AG04450 (cell line): ENCODE data around the gene SLC6A16. TPM values are rescaled to one million over a fixed set of nuclear protein-coding genes. Genes with fewer than 3 reads are reported as not detected.

ENCODE experiments used
- CTCF ChIA-PET: fragments of 300-600, 350-600 bp; formaldehyde crosslinking; extraction: SDS; loops from one replicate; lab custom pipeline; 2022; ENCODE audit warnings: antibody characterized with exemption, inconsistent platforms; lab: Charles Lee
- POLR2A ChIA-PET: fragments of 350-600 bp; formaldehyde crosslinking; extraction: SDS; loops from one replicate; lab custom pipeline; 2021; ENCODE audit warnings: antibody characterized with exemption, inconsistent platforms; lab: Yijun Ruan, JAX
- DNase-seq: peaks from one replicate; pipeline ENCODE4 v3.0.0-alpha.2; 2011; ENCODE audit warnings: low read depth, low spot score
- H3K27ac ChIP-seq: one replicate; pipeline ENCODE4 v1.5.1; 2012; ENCODE audit warnings: low read depth, low read length, control low read depth
- H3K27me3 ChIP-seq: one replicate; pipeline ENCODE4 v1.6.0; 2012; ENCODE audit warnings: low read length; ENCODE audit not compliant: control insufficient read depth, insufficient read depth
- H3K4me3 ChIP-seq: 2 replicates; pipeline ENCODE4 v1.5.1; 2011; ENCODE audit warnings: mild to moderate bottlenecking, low read depth, low read length, control low read depth
- H3K9me3 ChIP-seq: 2 replicates; pipeline ENCODE4 v1.5.1; 2012; ENCODE audit warnings: low read length; ENCODE audit not compliant: control insufficient read depth, insufficient read depth
- polyA plus RNA-seq: library from polyadenylated mRNA; depleted of rRNA; stranded (reverse); fragments of >200 nt; gene quantifications from 2 replicates; pipeline ENCODE4 v1.2.3, GENCODE V29; 2011
- TF ChIP-seq, protein P1 (sequence below): IDR thresholded peaks from 2 replicates; pipeline ENCODE4 v1.5.1; 2011; ENCODE audit warnings: low read depth, low read length, control low read depth, inconsistent platforms

SLC6A16 gene
- polyA plus RNA-seq, 1 experiment, result 1.6 TPM

GRCh38 chr19:49255674-49256073 is 69.3 kb downstream of the SLC6A16 start:
- ChIA-PET CTCF (no interaction called here), POLR2A (no interaction called here)
- no peak overlapping the region for H3K27ac ChIP-seq
- TF ChIP-seq, protein P1, sequence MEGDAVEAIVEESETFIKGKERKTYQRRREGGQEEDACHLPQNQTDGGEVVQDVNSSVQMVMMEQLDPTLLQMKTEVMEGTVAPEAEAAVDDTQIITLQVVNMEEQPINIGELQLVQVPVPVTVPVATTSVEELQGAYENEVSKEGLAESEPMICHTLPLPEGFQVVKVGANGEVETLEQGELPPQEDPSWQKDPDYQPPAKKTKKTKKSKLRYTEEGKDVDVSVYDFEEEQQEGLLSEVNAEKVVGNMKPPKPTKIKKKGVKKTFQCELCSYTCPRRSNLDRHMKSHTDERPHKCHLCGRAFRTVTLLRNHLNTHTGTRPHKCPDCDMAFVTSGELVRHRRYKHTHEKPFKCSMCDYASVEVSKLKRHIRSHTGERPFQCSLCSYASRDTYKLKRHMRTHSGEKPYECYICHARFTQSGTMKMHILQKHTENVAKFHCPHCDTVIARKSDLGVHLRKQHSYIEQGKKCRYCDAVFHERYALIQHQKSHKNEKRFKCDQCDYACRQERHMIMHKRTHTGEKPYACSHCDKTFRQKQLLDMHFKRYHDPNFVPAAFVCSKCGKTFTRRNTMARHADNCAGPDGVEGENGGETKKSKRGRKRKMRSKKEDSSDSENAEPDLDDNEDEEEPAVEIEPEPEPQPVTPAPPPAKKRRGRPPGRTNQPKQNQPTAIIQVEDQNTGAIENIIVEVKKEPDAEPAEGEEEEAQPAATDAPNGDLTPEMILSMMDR, result no peak
- H3K27me3 ChIP-seq, result peaks cover 18% of the 10 kb centered on the region
- H3K4me3 ChIP-seq, result no peak overlapping the region
- H3K9me3 ChIP-seq, result peaks cover 9% of the 10 kb centered on the region; the same call in 1 of the 2 replicates
- no peak for DNase-seq

DNA sequence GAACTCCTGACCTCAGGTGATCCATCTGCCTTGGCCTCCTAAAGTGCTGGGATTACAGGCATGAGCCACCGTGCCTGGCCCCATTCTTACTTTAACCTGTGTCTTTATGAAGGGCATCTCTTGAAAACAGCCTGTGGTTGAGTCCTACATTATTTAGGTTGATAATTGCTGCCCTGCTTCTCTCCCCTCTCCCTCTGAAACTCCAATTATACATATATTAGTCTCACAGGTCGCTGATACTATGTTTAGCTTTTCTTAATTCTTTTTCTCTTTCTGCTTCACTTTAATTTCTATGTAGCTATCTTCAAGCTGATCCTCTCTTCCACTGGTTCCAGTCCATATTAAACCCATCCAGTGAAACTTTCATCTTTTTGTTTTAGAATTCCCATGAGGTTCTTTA is 75.1 kb downstream of the SLC6A16 start:
- peaks cover 12% of the 10 kb centered on the region for H3K27me3 ChIP-seq
- no peaks in the 10 kb centered on the region; the same call in 1 of the 2 replicates for H3K9me3 ChIP-seq
- CTCF ChIA-PET, result interaction anchor here (1.0 to 1.6 kb wide), 2 partner anchors 24 to 51 kb away, joined by 4 to 6 read pairs; no protein-coding TSS in a partner anchor
- TF ChIP-seq, protein P1, result no peak
- POLR2A ChIA-PET, result no interaction called here
- H3K27ac ChIP-seq, result no peak overlapping the region
- DNase-seq, result no peak
- no peak overlapping the region for H3K4me3 ChIP-seq

- TF ChIP-seq, protein P1, result no peak
- CTCF ChIA-PET, result interaction anchor here (1.2 kb wide), 1 partner anchor 49 kb away, joined by 3 read pairs; no protein-coding TSS in a partner anchor
Measured at GRCh38 chr19:49247676-49248075, 77.3 kb downstream of the SLC6A16 start.

DNA sequence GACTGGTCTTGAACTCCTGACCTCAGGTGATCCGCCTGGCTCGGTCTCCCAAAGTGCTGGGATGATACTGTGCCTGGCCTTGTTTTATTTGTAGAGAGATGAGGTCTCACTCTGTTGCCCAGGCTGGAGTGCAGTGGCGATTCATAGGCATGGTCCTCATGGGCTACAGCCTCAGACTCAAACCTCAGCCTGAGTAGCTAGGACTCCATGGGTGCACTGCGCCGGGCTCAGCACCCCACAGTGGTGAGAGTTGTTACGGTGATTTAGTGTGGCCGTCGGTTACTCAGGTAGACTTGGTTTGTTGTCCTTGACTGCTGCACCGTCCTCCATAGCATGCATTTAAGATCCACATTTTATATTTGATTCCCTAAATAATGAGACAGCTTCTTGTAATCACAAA is 80.7 kb downstream of the SLC6A16 start:
- CTCF ChIA-PET, result interaction anchor here (0.7 kb wide), 1 partner anchor 131 kb away, joined by 4 read pairs; no protein-coding TSS in a partner anchor
- no peak for DNase-seq
- no peak overlapping the region for H3K4me3 ChIP-seq
- POLR2A ChIA-PET, result interaction anchor here (0.7 kb wide), 2 partner anchors 10 to 482 kb away, joined by 5 to 6 read pairs; no protein-coding TSS in a partner anchor
- no peaks in the 10 kb centered on the region; the same call in 1 of the 2 replicates for H3K9me3 ChIP-seq
- H3K27me3 ChIP-seq, result peaks cover 11% of the 10 kb centered on the region
- TF ChIP-seq, protein P1, result no peak
- no peak overlapping the region for H3K27ac ChIP-seq

More at GRCh38 chr19:49247676-49248075, 77.3 kb downstream of the SLC6A16 start:
- POLR2A ChIA-PET, result interaction anchor here (0.7 kb wide), 1 partner anchor 333 kb away, joined by 8 read pairs; the partner anchor contains the start of gene NOSIP
- Histone ChIP-seq H3K27ac (no peak overlapping the region), H3K27me3 (peaks cover 18% of the 10 kb centered on the region), H3K9me3 (no peaks in the 10 kb centered on the region; the same call in 1 of the 2 replicates), H3K4me3 (no peak overlapping the region)
- DNase-seq, result no peak

GRCh38 chr19:49243726-49244125 is 81.3 kb downstream of the SLC6A16 start:
- ChIA-PET POLR2A (no interaction called here), CTCF (interaction anchor here (0.9 to 4.8 kb wide), 2 partner anchors 18 to 60 kb away, joined by 3 to 20 read pairs; no protein-coding TSS in a partner anchor)
- no peak for DNase-seq

More at GRCh38 chr19:49243726-49244125, 81.3 kb downstream of the SLC6A16 start:
- no peak overlapping the region for H3K4me3 ChIP-seq
- H3K9me3 ChIP-seq, result no peaks in the 10 kb centered on the region; the same call in 1 of the 2 replicates
- peaks cover 11% of the 10 kb centered on the region for H3K27me3 ChIP-seq
- TF ChIP-seq, protein P1, result no peak
- no peak overlapping the region for H3K27ac ChIP-seq
